BJ (cell line): ENCODE measurements around the gene CYP46A1. TPM values are rescaled to one million over a fixed set of nuclear protein-coding genes. Genes with fewer than 3 reads are reported as not detected.

Experiments
- CTCF ChIA-PET: fragments of 350-600 bp; formaldehyde crosslinking; extraction: SDS; loops from one replicate; lab custom pipeline; 2021; ENCODE audit warnings: antibody characterized with exemption, inconsistent platforms; lab: Yijun Ruan, JAX
- POLR2A ChIA-PET: fragments of 300-600 bp; sonication (Branson Sonifier 250); formaldehyde crosslinking; extraction: SDS; loops from one replicate; lab custom pipeline; 2021; ENCODE audit warnings: antibody characterized with exemption; lab: Charles Lee
- DNase-seq: peaks from one replicate; pipeline ENCODE4 v3.0.0-alpha.2; 2011; ENCODE audit warnings: low read depth
- H3K27me3 ChIP-seq: 2 replicates; pipeline ENCODE4 v1.6.0; 2011; ENCODE audit warnings: low read length; ENCODE audit not compliant: control insufficient read depth, insufficient read depth
- H3K36me3 ChIP-seq: 2 replicates; pipeline ENCODE4 v1.5.1; 2011; ENCODE audit warnings: low read length; ENCODE audit not compliant: control insufficient read depth, insufficient read depth
- H3K4me3 ChIP-seq: 2 replicates; pipeline ENCODE4 v1.5.1; 2011; ENCODE audit warnings: low read depth, mild to moderate bottlenecking, control low read depth, low read length
- polyA plus RNA-seq: library from polyadenylated mRNA; depleted of rRNA; stranded (reverse); fragments of >200 nt; gene quantifications from 2 replicates; pipeline ENCODE4 v1.2.3, GENCODE V29; 2011
- TF ChIP-seq, protein P1 (sequence below): IDR thresholded peaks from 2 replicates; pipeline ENCODE4 v1.5.1; 2011; ENCODE audit warnings: low read depth, mild to moderate bottlenecking, control low read depth, inconsistent platforms, low read length, moderate library complexity; ENCODE audit not compliant: insufficient read depth

CYP46A1 gene
- polyA plus RNA-seq, 1 experiment: 0.06 TPM

DNA sequence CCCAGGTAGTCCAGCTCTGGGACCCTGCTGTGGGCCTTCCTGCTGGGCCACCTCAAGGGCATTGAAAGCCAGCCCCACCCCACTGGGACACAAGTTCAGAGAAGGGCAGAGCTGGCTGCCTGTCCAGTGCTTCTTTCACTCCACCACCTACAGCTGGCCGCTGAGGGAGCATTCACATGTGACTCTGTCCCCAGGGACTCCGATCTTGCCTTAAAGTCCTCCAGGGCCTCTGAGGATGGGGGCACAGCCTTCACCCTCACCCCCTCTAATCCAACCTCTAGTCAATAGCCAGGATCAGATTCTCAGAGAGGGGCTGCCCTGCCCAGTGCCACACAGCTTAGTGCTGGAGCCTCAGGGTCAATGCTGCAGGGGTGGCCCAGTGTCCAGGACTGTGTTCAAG, 5.0 kb upstream of the CYP46A1 start:
- POLR2A ChIA-PET: no interaction called here
- DNase-seq: no peak
- CTCF ChIA-PET: interaction anchor here (4.2 to 5.4 kb wide), 2 partner anchors 10 to 205 kb away, joined by 22 to 29 read pairs; no protein-coding TSS in a partner anchor
- no peak overlapping the region for H3K4me3 ChIP-seq
- TF ChIP-seq, protein P1, sequence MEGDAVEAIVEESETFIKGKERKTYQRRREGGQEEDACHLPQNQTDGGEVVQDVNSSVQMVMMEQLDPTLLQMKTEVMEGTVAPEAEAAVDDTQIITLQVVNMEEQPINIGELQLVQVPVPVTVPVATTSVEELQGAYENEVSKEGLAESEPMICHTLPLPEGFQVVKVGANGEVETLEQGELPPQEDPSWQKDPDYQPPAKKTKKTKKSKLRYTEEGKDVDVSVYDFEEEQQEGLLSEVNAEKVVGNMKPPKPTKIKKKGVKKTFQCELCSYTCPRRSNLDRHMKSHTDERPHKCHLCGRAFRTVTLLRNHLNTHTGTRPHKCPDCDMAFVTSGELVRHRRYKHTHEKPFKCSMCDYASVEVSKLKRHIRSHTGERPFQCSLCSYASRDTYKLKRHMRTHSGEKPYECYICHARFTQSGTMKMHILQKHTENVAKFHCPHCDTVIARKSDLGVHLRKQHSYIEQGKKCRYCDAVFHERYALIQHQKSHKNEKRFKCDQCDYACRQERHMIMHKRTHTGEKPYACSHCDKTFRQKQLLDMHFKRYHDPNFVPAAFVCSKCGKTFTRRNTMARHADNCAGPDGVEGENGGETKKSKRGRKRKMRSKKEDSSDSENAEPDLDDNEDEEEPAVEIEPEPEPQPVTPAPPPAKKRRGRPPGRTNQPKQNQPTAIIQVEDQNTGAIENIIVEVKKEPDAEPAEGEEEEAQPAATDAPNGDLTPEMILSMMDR: no peak
- H3K27me3 ChIP-seq: peaks cover 1% of the 10 kb centered on the region
- H3K36me3 ChIP-seq: no peaks in the 10 kb centered on the region

DNA sequence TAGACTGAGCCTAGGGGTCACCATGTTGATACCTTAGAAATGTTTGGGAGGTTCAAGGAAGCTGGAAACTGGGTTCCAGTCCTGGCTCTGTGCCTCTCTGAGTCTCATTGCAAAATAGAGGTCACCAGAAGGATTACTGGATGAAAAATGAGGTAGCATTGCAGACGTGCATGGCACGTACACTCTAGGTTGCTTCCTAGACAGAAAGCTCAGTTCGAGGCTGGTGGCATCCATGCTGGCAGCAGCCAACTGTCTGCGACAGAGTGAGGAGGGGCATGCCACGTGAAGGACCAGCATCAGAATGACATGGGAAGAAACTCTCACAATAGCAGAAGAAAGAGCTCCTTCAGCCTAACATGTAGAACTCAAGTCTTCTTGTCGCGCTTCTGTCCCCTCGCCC, 4.6 kb upstream of the CYP46A1 start:
- Histone ChIP-seq H3K36me3 (no peaks in the 10 kb centered on the region), H3K27me3 (peaks cover 1% of the 10 kb centered on the region; the same call in 1 of the 2 replicates), H3K4me3 (no peak overlapping the region)
- no peak for DNase-seq
- TF ChIP-seq, protein P1: no peak
- POLR2A ChIA-PET: no interaction called here
- CTCF ChIA-PET: interaction anchor here (0.7 to 5.4 kb wide), 3 partner anchors 9 to 205 kb away, joined by 3 to 29 read pairs (median 22); no protein-coding TSS in a partner anchor

DNA sequence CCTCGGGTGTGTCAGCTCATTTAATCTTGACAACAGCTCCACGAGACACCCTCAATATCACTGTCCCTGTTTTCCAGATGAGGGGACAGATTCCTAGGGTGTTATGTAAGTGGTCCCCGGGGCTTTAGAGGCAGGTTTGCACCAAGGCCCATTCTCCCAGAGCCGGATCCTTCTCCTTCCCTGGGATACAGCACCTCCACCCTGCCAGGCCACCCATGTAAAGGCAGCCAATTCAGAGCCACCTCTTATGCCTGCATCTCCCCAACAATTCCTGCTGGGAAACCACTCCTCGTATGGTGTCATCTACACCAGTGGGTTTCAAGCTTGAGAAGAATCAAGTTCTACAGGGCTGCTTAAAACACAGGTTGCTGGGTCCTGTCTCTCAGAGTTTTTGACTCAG, 4.1 kb upstream of the CYP46A1 start:
- H3K27me3 ChIP-seq: peaks cover 4% of the 10 kb centered on the region; the same call in 1 of the 2 replicates
- no peak for DNase-seq
- TF ChIP-seq, protein P1: no peak
- POLR2A ChIA-PET: no interaction called here
- CTCF ChIA-PET: interaction anchor here (0.7 to 5.4 kb wide), 6 partner anchors 8 to 215 kb away, joined by 3 to 29 read pairs (median 4); no protein-coding TSS in a partner anchor
- no peak overlapping the region for H3K4me3 ChIP-seq
- H3K36me3 ChIP-seq: no peaks in the 10 kb centered on the region

DNA sequence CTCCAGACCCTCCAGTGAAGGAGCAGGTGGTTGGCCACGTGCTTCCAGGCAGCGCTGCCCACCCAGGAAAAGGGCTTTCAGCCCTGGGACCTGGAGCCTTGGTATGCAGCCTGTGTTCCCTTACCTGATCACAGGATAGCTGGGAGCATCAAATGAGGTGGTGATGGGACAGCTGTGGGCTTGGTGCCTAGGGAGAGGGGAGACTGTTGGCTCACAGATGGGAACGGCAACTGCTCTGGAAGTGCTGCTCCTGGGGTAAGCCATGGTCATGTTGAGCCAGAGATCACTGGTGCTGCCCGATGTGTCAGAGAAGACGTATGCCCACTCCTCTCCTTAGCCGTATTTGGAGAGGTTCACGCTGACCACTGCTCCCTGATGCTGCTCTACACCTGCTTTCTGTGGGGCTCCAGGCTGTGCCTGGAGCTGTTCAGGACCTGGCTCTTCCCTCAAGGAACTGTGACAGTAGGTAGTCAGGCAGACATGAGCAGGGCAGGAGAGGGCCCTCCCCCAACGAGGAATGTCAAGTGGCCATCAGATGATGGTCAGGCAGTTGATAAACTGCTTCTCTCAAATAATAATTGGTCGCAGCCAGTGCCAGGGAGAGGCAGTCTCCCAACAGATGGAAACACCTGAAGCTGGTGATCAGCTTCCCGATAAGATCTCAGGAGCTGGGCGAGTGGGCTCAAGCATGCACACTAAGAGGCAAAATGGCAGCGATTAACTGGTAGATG, 2.8 kb upstream of the CYP46A1 start:
- CTCF ChIA-PET: interaction anchor here (0.6 to 5.4 kb wide), 9 partner anchors 12 to 218 kb away, joined by 3 to 29 read pairs (median 4); no protein-coding TSS in a partner anchor
- DNase-seq: no peak
- Histone ChIP-seq H3K4me3 (no peak overlapping the region), H3K27me3 (peaks cover 7% of the 10 kb centered on the region), H3K36me3 (no peaks in the 10 kb centered on the region)
- TF ChIP-seq, protein P1: no peak
- POLR2A ChIA-PET: no interaction called here

DNA sequence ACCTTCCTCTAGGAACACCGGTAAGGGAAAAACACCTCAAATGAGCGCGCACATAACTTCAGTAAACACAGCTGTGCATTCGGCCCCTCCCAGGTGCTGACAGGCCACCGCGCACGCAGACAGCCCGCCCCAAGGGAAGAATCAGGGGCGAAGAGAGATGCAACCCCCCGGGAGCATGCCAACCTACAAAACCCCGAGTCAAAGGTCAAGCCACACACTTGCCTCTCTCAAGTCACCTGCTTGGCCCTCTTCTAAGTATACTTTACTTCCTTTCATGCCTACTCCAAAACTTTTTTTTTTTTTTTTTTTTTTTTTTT, 2.3 kb upstream of the CYP46A1 start:
- CTCF ChIA-PET: interaction anchor here (0.6 to 5.4 kb wide), 5 partner anchors 13 to 217 kb away, joined by 3 to 29 read pairs (median 8); no protein-coding TSS in a partner anchor
- Histone ChIP-seq H3K4me3 (no peak overlapping the region), H3K27me3 (peaks cover 7% of the 10 kb centered on the region), H3K36me3 (no peaks in the 10 kb centered on the region)
- TF ChIP-seq, protein P1: no peak
- no peak for DNase-seq
- POLR2A ChIA-PET: no interaction called here
